Activated CD4-positive, alpha-beta T cell treated with anti-CD3 and anti-CD28 coated beads for 24 hours (primary cell): ENCODE data around the gene SHC4.

ENCODE experiments used
- DNase-seq, 2 donors: peaks; one replicate each; pipeline ENCODE4 v3.0.0-alpha.2; 2020; ENCODE audit warnings: low read depth in 2 of 2

The SHC4 gene

GRCh38 chr15:48850648-48851047, 113.1 kb downstream of the SHC4 start:
- DNase-seq = no peak

- DNase-seq = no peak
Measured at GRCh38 chr15:48845123-48845522, 118.6 kb downstream of the SHC4 start.

GRCh38 chr15:48842501-48842900, 121.2 kb downstream of the SHC4 start:
- DNase-seq = no peak

- DNase-seq = no peak
Measured at GRCh38 chr15:48834756-48835155, 129.0 kb downstream of the SHC4 start.

GRCh38 chr15:48833526-48834239, 130.0 kb downstream of the SHC4 start:
- DNase-seq = no peak

GRCh38 chr15:48832648-48833047, 131.1 kb downstream of the SHC4 start:
- no peak for DNase-seq

- no peak for DNase-seq
Measured at GRCh38 chr15:48828906-48829305, 134.8 kb downstream of the SHC4 start.

- no peak for DNase-seq
Measured at GRCh38 chr15:48828471-48828870, 135.2 kb downstream of the SHC4 start.

GRCh38 chr15:48825075-48825474, 138.6 kb downstream of the SHC4 start:
- DNase-seq = no peak

- DNase-seq = no peak
Measured at GRCh38 chr15:48823706-48824105, 140.0 kb downstream of the SHC4 start.

GRCh38 chr15:48823237-48823636, 140.5 kb downstream of the SHC4 start:
- no peak for DNase-seq

- DNase-seq = no peak
Measured at GRCh38 chr15:48814286-48814685, 149.4 kb downstream of the SHC4 start.

- no peak for DNase-seq
Measured at GRCh38 chr15:48811325-48811958, 152.3 kb downstream of the SHC4 start.

- DNase-seq = peak; percentile 96 to 97
Measured at GRCh38 chr15:48810414-48811324, 153.1 kb downstream of the SHC4 start, which contains the start of gene CEP152. Gene CEP152 (minus strand): TSS chr15:48811069. CDS start chr15:48805649, 5,420 bp downstream.

- no peak for DNase-seq
Measured at GRCh38 chr15:48806151-48806550, 157.6 kb downstream of the SHC4 start.

GRCh38 chr15:48805591-48805990, 158.1 kb downstream of the SHC4 start:
- DNase-seq = no peak

GRCh38 chr15:48803877-48804276, 159.8 kb downstream of the SHC4 start:
- DNase-seq = no peak

GRCh38 chr15:48802867-48803266, 160.9 kb downstream of the SHC4 start:
- DNase-seq = no peak

- DNase-seq = no peak
Measured at GRCh38 chr15:48802257-48802656, 161.5 kb downstream of the SHC4 start.

- no peak for DNase-seq
Measured at GRCh38 chr15:48800811-48801455, 162.8 kb downstream of the SHC4 start.

GRCh38 chr15:48800245-48800644, 163.5 kb downstream of the SHC4 start:
- no peak for DNase-seq

- DNase-seq = no peak
Measured at GRCh38 chr15:48798319-48798718, 165.4 kb downstream of the SHC4 start.
